IPS DF 19.7 (cell line): ENCODE measurements around the gene CCNY.
A peak's percentile ranks its signal among the peaks of the same experiment; 100 is the strongest.

Source experiments
- DNase-seq: peaks from one replicate; pipeline ENCODE4 v3.0.0-alpha.2; 2013; ENCODE audit warnings: low read depth, low spot score

CCNY gene

GRCh38 chr10:35579116-35579515, 242.8 kb downstream of the CCNY start:
- DNase-seq = no peak

- no peak for DNase-seq
Observed at GRCh38 chr10:35579726-35580422, 243.6 kb downstream of the CCNY start.

DNA sequence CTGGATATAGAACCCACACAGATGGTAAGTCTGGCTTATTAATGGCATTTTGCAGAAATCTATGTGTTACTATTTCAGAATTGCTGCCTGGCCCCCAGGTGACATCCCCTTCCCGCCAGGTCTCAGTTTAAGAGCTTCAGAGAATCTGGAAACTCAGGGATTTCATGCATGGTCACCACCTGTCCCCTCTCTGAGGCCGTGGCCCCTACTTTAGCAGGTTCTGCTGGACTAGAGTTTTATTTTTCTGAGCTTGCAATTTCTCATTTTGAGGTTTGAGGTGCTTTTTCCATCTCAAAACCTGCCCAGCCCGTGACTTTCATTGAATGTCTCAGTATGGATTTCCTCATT, 244.1 kb downstream of the CCNY start:
- DNase-seq = no peak

DNA sequence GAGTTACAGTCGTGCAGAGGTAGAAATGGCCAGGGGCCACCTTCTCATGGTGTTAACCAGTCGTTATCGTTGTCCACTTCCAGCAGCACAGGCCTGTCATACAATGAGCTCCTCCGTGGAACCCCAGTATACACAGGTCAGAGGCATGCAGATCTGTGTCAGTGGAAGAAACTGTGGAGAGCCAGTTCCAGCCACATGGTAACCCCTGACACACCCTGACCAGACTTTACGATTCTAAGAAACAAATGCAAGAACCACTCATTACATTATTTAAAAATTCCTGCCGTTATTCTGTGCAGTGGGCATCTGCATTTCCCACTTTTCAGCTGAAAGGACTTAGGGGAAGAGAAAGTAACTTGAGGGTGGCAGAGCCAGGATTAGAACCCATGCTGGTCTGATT, 245.3 kb downstream of the CCNY start:
- no peak for DNase-seq

GRCh38 chr10:35584946-35585345, 248.6 kb downstream of the CCNY start:
- DNase-seq = no peak

DNA sequence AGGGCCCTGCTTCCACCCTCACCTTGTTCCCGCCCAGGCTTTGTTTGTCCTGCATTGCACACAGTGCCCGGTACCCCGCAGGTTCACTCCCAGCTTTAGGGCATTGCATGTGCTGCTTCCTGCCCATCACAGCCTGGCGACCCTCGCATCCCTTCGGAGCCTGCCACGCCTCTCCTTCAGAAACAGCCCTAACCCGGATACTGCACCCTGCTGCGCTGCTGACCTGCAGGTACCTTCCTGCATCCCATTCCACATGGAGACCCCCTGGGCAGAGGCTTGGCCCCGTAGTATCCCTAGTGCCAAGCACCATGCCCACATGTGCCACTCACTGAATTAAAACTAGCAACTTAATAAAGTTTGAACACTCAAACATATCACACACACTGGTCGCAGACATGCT, 249.0 kb downstream of the CCNY start:
- no peak for DNase-seq

- DNase-seq = no peak
Observed at GRCh38 chr10:35585903-35586535, 249.7 kb downstream of the CCNY start.

DNA sequence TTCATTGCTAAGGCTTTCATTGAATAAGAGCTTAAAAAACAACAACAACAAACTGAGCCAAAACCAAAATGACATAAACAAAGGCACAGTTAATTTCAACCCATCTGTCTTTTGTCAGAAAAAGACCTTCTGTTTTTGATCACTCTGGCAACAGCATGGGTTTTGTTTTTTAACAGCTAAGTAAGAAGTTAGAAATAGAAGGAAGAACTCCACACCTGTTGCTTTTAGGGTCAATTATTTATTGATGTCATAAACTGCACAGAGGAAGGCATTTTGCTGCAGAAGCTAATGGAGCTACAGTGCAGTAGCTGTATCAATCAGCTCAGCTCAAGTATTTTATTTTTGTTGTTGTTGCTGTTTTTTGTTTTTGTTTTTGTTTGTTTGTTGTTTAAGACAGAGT, 252.5 kb downstream of the CCNY start:
- DNase-seq = no peak

GRCh38 chr10:35592441-35592840, 256.1 kb downstream of the CCNY start:
- no peak for DNase-seq

- DNase-seq = peak; percentile 80
Observed at GRCh38 chr10:35594115-35595079, 258.1 kb downstream of the CCNY start.

GRCh38 chr10:35595106-35595505, 258.8 kb downstream of the CCNY start:
- no peak for DNase-seq

DNA sequence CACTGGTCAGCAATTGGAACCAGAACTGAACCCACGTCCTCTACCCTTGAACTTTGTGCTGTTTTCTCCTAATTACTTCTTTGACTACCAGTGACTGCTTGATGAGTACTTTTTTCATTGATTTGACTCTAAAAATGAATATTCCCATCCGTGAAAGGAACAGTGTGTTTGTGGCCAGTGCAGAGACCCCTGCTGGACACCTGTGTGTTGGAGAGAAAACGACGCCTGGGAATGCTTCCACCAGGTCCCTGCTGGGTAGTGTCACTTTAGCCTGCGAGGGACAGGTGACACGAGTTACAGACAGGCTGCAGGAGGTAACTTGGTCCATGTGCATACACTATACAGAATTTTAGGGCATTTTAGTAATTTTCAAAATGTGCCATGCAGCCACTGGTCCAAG, 262.1 kb downstream of the CCNY start:
- no peak for DNase-seq

- DNase-seq = no peak
Observed at GRCh38 chr10:35600193-35600592, 263.9 kb downstream of the CCNY start.

GRCh38 chr10:35605191-35605590, 268.9 kb downstream of the CCNY start, which contains the start of gene GJD4:
Gene GJD4, plus strand, starts transcription at chr10:35605341. Its CDS starts 227 bp downstream, at chr10:35605568.
- DNase-seq = no peak

DNA sequence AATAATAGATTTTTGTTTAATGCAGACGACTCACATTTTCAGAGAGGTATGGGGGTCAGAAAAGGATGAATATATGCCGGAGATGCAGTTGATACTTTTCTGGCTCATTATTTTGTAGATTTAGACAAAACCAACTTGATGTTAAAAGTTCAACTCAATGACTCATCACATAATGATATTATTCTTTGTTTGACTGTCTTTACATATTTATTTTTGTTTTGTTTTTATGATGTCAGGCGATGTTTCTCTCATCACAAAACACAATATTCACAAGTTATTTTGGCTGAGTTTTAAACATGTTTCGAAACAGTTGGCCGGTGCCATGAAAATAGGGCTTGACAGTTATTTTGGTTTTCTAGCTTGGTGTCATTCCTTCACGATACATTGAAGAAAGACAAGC, 270.1 kb downstream of the CCNY start:
- DNase-seq = no peak

DNA sequence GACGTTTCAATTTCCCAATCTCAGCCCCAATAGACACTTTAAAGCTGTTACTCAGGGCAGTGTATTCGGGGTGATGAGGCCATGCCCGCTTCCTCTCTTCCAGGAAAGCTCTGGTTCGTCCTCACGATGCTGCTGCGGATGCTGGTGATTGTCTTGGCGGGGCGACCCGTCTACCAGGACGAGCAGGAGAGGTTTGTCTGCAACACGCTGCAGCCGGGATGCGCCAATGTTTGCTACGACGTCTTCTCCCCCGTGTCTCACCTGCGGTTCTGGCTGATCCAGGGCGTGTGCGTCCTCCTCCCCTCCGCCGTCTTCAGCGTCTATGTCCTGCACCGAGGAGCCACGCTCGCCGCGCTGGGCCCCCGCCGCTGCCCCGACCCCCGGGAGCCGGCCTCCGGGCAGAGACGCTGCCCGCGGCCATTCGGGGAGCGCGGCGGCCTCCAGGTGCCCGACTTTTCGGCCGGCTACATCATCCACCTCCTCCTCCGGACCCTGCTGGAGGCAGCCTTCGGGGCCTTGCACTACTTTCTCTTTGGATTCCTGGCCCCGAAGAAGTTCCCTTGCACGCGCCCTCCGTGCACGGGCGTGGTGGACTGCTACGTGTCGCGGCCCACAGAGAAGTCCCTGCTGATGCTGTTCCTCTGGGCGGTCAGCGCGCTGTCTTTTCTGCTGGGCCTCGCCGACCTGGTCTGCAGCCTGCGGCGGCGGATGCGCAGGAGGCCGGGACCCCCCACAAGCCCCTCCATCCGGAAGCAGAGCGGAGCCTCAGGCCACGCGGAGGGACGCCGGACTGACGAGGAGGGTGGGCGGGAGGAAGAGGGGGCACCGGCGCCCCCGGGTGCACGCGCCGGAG, 271.4 kb downstream of the CCNY start:
- DNase-seq = no peak

GRCh38 chr10:35608328-35608672, 272.0 kb downstream of the CCNY start:
- no peak for DNase-seq

GRCh38 chr10:35611750-35612149, 275.4 kb downstream of the CCNY start:
- no peak for DNase-seq

DNA sequence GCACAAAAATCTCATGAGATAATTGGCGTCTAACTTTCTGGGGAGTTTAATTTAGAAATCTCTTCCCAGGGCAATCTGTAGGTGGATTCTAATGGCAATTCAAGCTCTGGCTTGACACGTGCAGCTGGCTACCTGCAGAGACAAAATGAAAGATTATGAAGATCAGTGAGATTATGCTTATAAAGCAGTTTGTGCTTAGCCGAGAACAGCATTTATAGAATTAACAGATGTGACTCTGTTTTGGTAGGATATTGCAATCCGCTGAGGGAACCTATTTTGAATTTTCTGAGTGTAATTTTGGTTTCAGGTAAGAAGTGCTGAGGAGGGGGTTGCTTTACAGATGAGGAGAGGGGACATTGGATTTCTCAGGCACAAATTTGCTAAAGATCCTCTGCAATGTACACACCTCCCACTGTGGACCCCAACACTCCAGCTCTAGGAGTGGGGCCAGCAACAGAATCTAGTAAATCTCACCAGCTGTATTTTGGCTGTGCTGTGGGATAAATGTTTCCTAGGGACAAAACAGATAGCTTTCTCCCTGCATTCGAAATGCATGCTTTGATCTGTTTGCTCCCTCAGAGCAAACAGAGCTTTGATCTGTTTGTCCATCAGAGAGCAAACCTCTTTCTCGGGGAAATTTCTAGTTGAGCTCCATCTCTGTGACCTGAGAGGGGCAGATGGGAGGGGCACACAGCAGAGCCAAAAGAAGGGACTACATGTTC, 276.2 kb downstream of the CCNY start:
- DNase-seq = no peak

GRCh38 chr10:35613107-35613440, 276.8 kb downstream of the CCNY start:
- DNase-seq = no peak

DNA sequence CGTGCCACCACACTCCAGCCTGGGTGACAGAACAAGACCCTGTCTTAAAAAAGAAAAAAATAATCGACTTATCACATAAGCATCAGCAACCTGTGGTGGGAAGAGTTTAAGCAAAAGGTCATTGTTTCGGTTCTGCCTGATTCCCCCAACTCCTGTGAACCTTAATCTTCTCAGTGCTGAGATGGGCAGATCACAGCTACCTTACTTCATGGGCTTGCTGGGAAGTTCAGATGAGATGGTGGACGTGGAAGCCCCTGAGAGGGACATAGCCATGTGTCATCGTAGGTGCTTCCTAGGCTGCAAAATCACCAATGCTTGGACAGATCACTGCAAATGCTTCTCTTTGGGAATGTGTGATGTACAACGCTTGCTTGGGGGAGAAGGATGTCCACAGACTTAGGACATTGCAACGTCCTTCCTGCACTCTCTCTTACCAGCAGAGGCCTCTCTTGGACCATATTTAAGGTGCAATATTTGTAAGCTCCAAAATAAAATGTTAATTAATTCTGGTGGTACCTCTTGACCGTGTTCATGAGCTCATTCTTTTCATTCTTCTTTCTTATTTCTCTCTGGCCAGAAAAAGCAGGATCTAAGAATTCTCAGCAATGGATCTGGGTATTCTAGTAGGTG, 277.4 kb downstream of the CCNY start:
- no peak for DNase-seq
